RWPE2 (cell line): ENCODE results near the gene TSKU.

ENCODE experiments used
- ATAC-seq: fragments of 200-7000 bp; cut with Tn5 transposase; 3 replicates; pipeline ENCODE4 v1.9.1; 2021; ENCODE audit warnings: low read depth
- DNase-seq: peaks from one replicate; pipeline ENCODE4 v3.0.0-alpha.2; 2020; ENCODE audit warnings: low spot score
- H3K27ac ChIP-seq: fragments of 450-650 bp; 2 replicates; pipeline ENCODE4 v1.5.1; 2017; ENCODE audit warnings: mild to moderate bottlenecking; ENCODE audit not compliant: poor library complexity, severe bottlenecking
- H3K27me3 ChIP-seq: fragments of 250-450 bp; sonication (Bioruptor Pico); 2 replicates; pipeline ENCODE4 v1.5.1; 2021; ENCODE audit warnings: mild to moderate bottlenecking, moderate library complexity; ENCODE audit not compliant: insufficient read depth, poor library complexity, severe bottlenecking
- H3K36me3 ChIP-seq: fragments of 250-450 bp; sonication (Bioruptor Pico); 2 replicates; pipeline ENCODE4 v1.5.1; 2020; ENCODE audit warnings: low read depth, mild to moderate bottlenecking, moderate library complexity
- H3K4me1 ChIP-seq: fragments of 250-450 bp; sonication (Bioruptor Pico); 2 replicates; pipeline ENCODE4 v1.5.1; 2021; ENCODE audit warnings: mild to moderate bottlenecking, moderate library complexity; ENCODE audit not compliant: insufficient read depth, poor library complexity, severe bottlenecking
- H3K4me3 ChIP-seq: fragments of 250-450 bp; sonication (Bioruptor Pico); 2 replicates; pipeline ENCODE4 v1.5.1; 2021; ENCODE audit warnings: mild to moderate bottlenecking, moderate library complexity; ENCODE audit not compliant: severe bottlenecking
- H3K9me3 ChIP-seq: fragments of 250-450 bp; sonication (Bioruptor Pico); 2 replicates; pipeline ENCODE4 v1.5.1; 2021; ENCODE audit warnings: mild to moderate bottlenecking, moderate library complexity; ENCODE audit not compliant: severe bottlenecking
- CTCF ChIP-seq: fragments of 450-650 bp; IDR thresholded peaks from one replicate; pipeline ENCODE4 v1.5.1; 2017; ENCODE audit warnings: mild to moderate bottlenecking, moderate library complexity; ENCODE audit not compliant: poor library complexity, severe bottlenecking

Gene TSKU

GRCh38 chr11:76778874-76779273 is 4.3 kb upstream of the TSKU start:
- ATAC-seq (no peak), DNase-seq (no peak)
- Histone ChIP-seq H3K27ac (no peak overlapping the region), H3K9me3 (peaks cover 13% of the 10 kb centered on the region), H3K4me3 (no peak overlapping the region), H3K4me1 (peaks cover 11% of the 10 kb centered on the region), H3K36me3 (no peaks in the 10 kb centered on the region), H3K27me3 (no peaks in the 10 kb centered on the region)
- TF ChIP-seq CTCF = no peak

GRCh38 chr11:76781046-76781801 is 1.9 kb upstream of the TSKU start:
- Histone ChIP-seq H3K36me3 (no peaks in the 10 kb centered on the region), H3K27ac (peak overlapping the region; percentile 86), H3K27me3 (no peaks in the 10 kb centered on the region), H3K4me1 (peaks cover 14% of the 10 kb centered on the region), H3K9me3 (peaks cover 8% of the 10 kb centered on the region), H3K4me3 (no peak overlapping the region)
- ATAC-seq (no peak), DNase-seq (no peak)
- TF ChIP-seq CTCF = no peak

- H3K4me3 ChIP-seq = peak overlapping the region; percentile 87
- H3K27me3 ChIP-seq = no peaks in the 10 kb centered on the region
- H3K27ac ChIP-seq = peak overlapping the region; percentile 86
Observed at GRCh38 chr11:76781807-76782530, 1.2 kb upstream of the TSKU start.

GRCh38 chr11:76782531-76783293 is 444 bp upstream of the TSKU start:
- ATAC-seq (peak; percentile 67), DNase-seq (peak; percentile 90)
- H3K4me3 ChIP-seq = peak overlapping the region; percentile 87
- no peaks in the 10 kb centered on the region for H3K27me3 ChIP-seq
- peaks cover 21% of the 10 kb centered on the region for H3K4me1 ChIP-seq
- TF ChIP-seq CTCF = peak; percentile 7
- H3K27ac ChIP-seq = peak overlapping the region; percentile 86
- peaks cover 10% of the 10 kb centered on the region for H3K36me3 ChIP-seq
- no peaks in the 10 kb centered on the region for H3K9me3 ChIP-seq

More at GRCh38 chr11:76781807-76782530, 1.2 kb upstream of the TSKU start:
- no peak for ATAC-seq
- no peak for DNase-seq
- no peak for TF ChIP-seq CTCF
- Histone ChIP-seq H3K4me1 (peaks cover 14% of the 10 kb centered on the region), H3K36me3 (peaks cover 2% of the 10 kb centered on the region; the same call in 1 of the 2 replicates), H3K9me3 (peaks cover under 1% of the 10 kb centered on the region)
